Karpas-422 (cell line): ENCODE data around the gene LENEP. TPM values are rescaled to one million over a fixed set of nuclear protein-coding genes. Genes with fewer than 3 reads are reported as not detected.

Experiments used
- DNase-seq: peaks from one replicate; pipeline ENCODE4 v3.0.0-alpha.2; 2015
- H2AFZ ChIP-seq: fragments of 200-600 bp; sonication (generic); 2 replicates; pipeline ENCODE4 v1.6.1; 2014; ENCODE audit warnings: antibody characterized with exemption, low read length, mixed read lengths
- H3K27ac ChIP-seq: fragments of 200-600 bp; sonication (generic); 2 replicates; pipeline ENCODE4 v1.5.1; 2014; ENCODE audit warnings: mild to moderate bottlenecking, low read length, moderate library complexity
- H3K27me3 ChIP-seq: fragments of 200-600 bp; sonication (generic); 2 replicates; pipeline ENCODE4 v1.6.1; 2014; ENCODE audit warnings: low read length, mixed read lengths
- H3K36me3 ChIP-seq: fragments of 200-600 bp; sonication (generic); 2 replicates; pipeline ENCODE4 v1.6.1; 2014; ENCODE audit warnings: low read length, mixed read lengths; ENCODE audit not compliant: insufficient read depth
- H3K4me1 ChIP-seq: fragments of 200-600 bp; sonication (generic); 2 replicates; pipeline ENCODE4 v1.6.1; 2014; ENCODE audit warnings: mild to moderate bottlenecking, low read length, mixed read lengths
- H3K4me2 ChIP-seq: fragments of 200-600 bp; sonication (generic); 2 replicates; pipeline ENCODE4 v1.6.1; 2014; ENCODE audit warnings: low read length, low read depth, mild to moderate bottlenecking; ENCODE audit not compliant: poor library complexity, severe bottlenecking
- H3K4me3 ChIP-seq: fragments of 200-600 bp; sonication (generic); 2 replicates; pipeline ENCODE4 v1.5.1; 2014; ENCODE audit warnings: mild to moderate bottlenecking, antibody characterized with exemption, low read length, mixed read lengths
- H3K79me2 ChIP-seq: fragments of 200-600 bp; sonication (generic); 2 replicates; pipeline ENCODE4 v1.6.1; 2014; ENCODE audit warnings: mild to moderate bottlenecking, low read length, mixed read lengths
- H3K9ac ChIP-seq: fragments of 200-600 bp; sonication (generic); 2 replicates; pipeline ENCODE4 v1.6.0; 2014; ENCODE audit warnings: low read length
- H3K9me2 ChIP-seq: fragments of 200-600 bp; sonication (generic), shearing (Covaris generic); replicated peaks from 2 replicates; pipeline ENCODE4 v1.6.0; 2014; ENCODE audit warnings: mild to moderate bottlenecking, low read length, moderate library complexity; ENCODE audit not compliant: insufficient read depth
- H3K9me3 ChIP-seq: fragments of 300-700, 200-600 bp; sonication (generic); 2 replicates; pipeline ENCODE4 v1.6.1; 2014; ENCODE audit warnings: low read length, mixed read lengths
- H4K20me1 ChIP-seq: fragments of 200-600 bp; sonication (generic); 2 replicates; pipeline ENCODE4 v1.6.1; 2014; ENCODE audit warnings: mild to moderate bottlenecking, antibody characterized with exemption, low read length, low read depth; ENCODE audit not compliant: insufficient read depth
- total RNA-seq: library from RNA; depleted of rRNA; stranded (reverse); fragments of >200 nt; shearing (Covaris generic); gene quantifications from 2 replicates; pipeline ENCODE4 v1.2.3, GENCODE V29; 2014; ENCODE audit warnings: low replicate concordance

Gene LENEP
- total RNA-seq, 1 experiment from 2014 or later = 2.6 TPM

- Histone ChIP-seq H3K4me2 (peak overlapping the region; percentile 97), H3K4me3 (no peak overlapping the region), H3K9ac (peak overlapping the region; percentile 93; the same call in 1 of the 2 replicates), H3K36me3 (no peaks in the 10 kb centered on the region), H3K9me2 (no peaks in the 10 kb centered on the region), H4K20me1 (no peaks in the 10 kb centered on the region), H2AFZ (no peak overlapping the region), H3K27me3 (no peaks in the 10 kb centered on the region), H3K27ac (peak overlapping the region; percentile 96), H3K4me1 (peaks cover 73% of the 10 kb centered on the region), H3K9me3 (no peaks in the 10 kb centered on the region), H3K79me2 (peaks cover 34% of the 10 kb centered on the region)
- DNase-seq = peak; percentile 78
These were observed 13.3 kb downstream of the LENEP start for GRCh38 chr1:155006601-155007101.

- peaks cover 34% of the 10 kb centered on the region for H3K79me2 ChIP-seq
These were observed 14.0 kb downstream of the LENEP start for GRCh38 chr1:155007251-155007828.

GRCh38 chr1:155008015-155008941 lies 14.9 kb downstream of the LENEP start:
- Histone ChIP-seq H3K9ac (no peak overlapping the region), H3K4me1 (peaks cover 87% of the 10 kb centered on the region), H4K20me1 (no peaks in the 10 kb centered on the region), H2AFZ (no peak overlapping the region), H3K36me3 (no peaks in the 10 kb centered on the region), H3K27me3 (no peaks in the 10 kb centered on the region), H3K79me2 (peaks cover 27% of the 10 kb centered on the region), H3K27ac (no peak overlapping the region), H3K4me2 (no peak overlapping the region), H3K4me3 (no peak overlapping the region), H3K9me3 (no peaks in the 10 kb centered on the region), H3K9me2 (no peaks in the 10 kb centered on the region)
- DNase-seq = peak; percentile 42

More at GRCh38 chr1:155007251-155007828, 14.0 kb downstream of the LENEP start:
- Histone ChIP-seq H2AFZ (no peak overlapping the region), H3K9ac (no peak overlapping the region), H3K4me3 (no peak overlapping the region), H3K27ac (no peak overlapping the region), H3K27me3 (no peaks in the 10 kb centered on the region), H3K36me3 (no peaks in the 10 kb centered on the region), H3K9me3 (no peaks in the 10 kb centered on the region), H3K9me2 (no peaks in the 10 kb centered on the region), H3K4me1 (peaks cover 77% of the 10 kb centered on the region), H3K4me2 (no peak overlapping the region), H4K20me1 (no peaks in the 10 kb centered on the region)
- DNase-seq = peak; percentile 37

GRCh38 chr1:155009221-155009711 lies 15.9 kb downstream of the LENEP start:
- no peaks in the 10 kb centered on the region for H3K27me3 ChIP-seq
- no peak overlapping the region for H3K27ac ChIP-seq
- peaks cover 18% of the 10 kb centered on the region for H3K79me2 ChIP-seq
- H3K4me3 ChIP-seq = no peak overlapping the region
- H3K36me3 ChIP-seq = no peaks in the 10 kb centered on the region
- no peaks in the 10 kb centered on the region for H4K20me1 ChIP-seq
- peaks cover 90% of the 10 kb centered on the region for H3K4me1 ChIP-seq
- no peaks in the 10 kb centered on the region for H3K9me3 ChIP-seq
- no peak overlapping the region for H3K4me2 ChIP-seq
- DNase-seq = peak; percentile 36
- H3K9ac ChIP-seq = no peak overlapping the region
- no peak overlapping the region for H2AFZ ChIP-seq
- H3K9me2 ChIP-seq = no peaks in the 10 kb centered on the region

- no peaks in the 10 kb centered on the region for H3K36me3 ChIP-seq
- no peak overlapping the region for H2AFZ ChIP-seq
- no peak for DNase-seq
- H3K4me1 ChIP-seq = peaks cover 85% of the 10 kb centered on the region
- no peak overlapping the region for H3K4me3 ChIP-seq
- no peaks in the 10 kb centered on the region for H3K9me2 ChIP-seq
- H3K4me2 ChIP-seq = no peak overlapping the region
- no peaks in the 10 kb centered on the region for H4K20me1 ChIP-seq
- H3K27ac ChIP-seq = no peak overlapping the region
- no peaks in the 10 kb centered on the region for H3K9me3 ChIP-seq
- H3K79me2 ChIP-seq = peaks cover 14% of the 10 kb centered on the region; the same call in 1 of the 2 replicates
- no peaks in the 10 kb centered on the region for H3K27me3 ChIP-seq
- H3K9ac ChIP-seq = no peak overlapping the region
These were observed 16.4 kb downstream of the LENEP start for GRCh38 chr1:155009742-155010141.

GRCh38 chr1:155010211-155010918 lies 17.0 kb downstream of the LENEP start:
- peaks cover 14% of the 10 kb centered on the region; the same call in 1 of the 2 replicates for H3K79me2 ChIP-seq
- peak; percentile 39 for DNase-seq
- no peaks in the 10 kb centered on the region for H4K20me1 ChIP-seq
- H3K9ac ChIP-seq = no peak overlapping the region
- no peaks in the 10 kb centered on the region for H3K27me3 ChIP-seq
- no peak overlapping the region for H3K27ac ChIP-seq
- no peaks in the 10 kb centered on the region for H3K9me3 ChIP-seq
- H3K36me3 ChIP-seq = no peaks in the 10 kb centered on the region
- H3K9me2 ChIP-seq = no peaks in the 10 kb centered on the region
- H3K4me3 ChIP-seq = no peak overlapping the region
- H3K4me2 ChIP-seq = no peak overlapping the region
- H2AFZ ChIP-seq = no peak overlapping the region
- H3K4me1 ChIP-seq = peaks cover 79% of the 10 kb centered on the region

GRCh38 chr1:155011004-155011416 lies 17.6 kb downstream of the LENEP start:
- Histone ChIP-seq H3K9me2 (no peaks in the 10 kb centered on the region), H3K4me2 (no peak overlapping the region), H4K20me1 (no peaks in the 10 kb centered on the region), H3K27me3 (no peaks in the 10 kb centered on the region), H2AFZ (no peak overlapping the region), H3K79me2 (peaks cover 12% of the 10 kb centered on the region; the same call in 1 of the 2 replicates), H3K4me1 (peaks cover 77% of the 10 kb centered on the region), H3K27ac (no peak overlapping the region), H3K4me3 (no peak overlapping the region), H3K9me3 (no peaks in the 10 kb centered on the region), H3K9ac (no peak overlapping the region), H3K36me3 (no peaks in the 10 kb centered on the region)
- DNase-seq = peak; percentile 39
